Keratinocyte (primary cell): ENCODE results near the gene H1-8.

ENCODE experiments used
- CTCF ChIP-seq, 3 experiments: IDR thresholded peaks in 1 of 3; conservative IDR thresholded peaks in 1 of 3; optimal IDR thresholded peaks in 1 of 3; 2 replicates in 2 of 3; 3 replicates in 1 of 3; pipeline versions ENCODE3 to v1.5.1; 2011; ENCODE audit warnings: low read length in 3 of 3, mild to moderate bottlenecking in 3 of 3, moderate library complexity in 2 of 3, control low read depth in 1 of 3, inconsistent platforms in 1 of 3; ENCODE audit not compliant: insufficient read depth in 2 of 3; ENCODE audit errors: extremely low read depth in 1 of 3
- EZH2 ChIP-seq: IDR thresholded peaks from one replicate; pipeline ENCODE4 v1.6.1; 2012; ENCODE audit warnings: inconsistent platforms, mild to moderate bottlenecking, low read length, moderate library complexity

- no peak for TF ChIP-seq CTCF (optimal IDR thresholded peaks at IDR 0.05 in 1 of 3, IDR thresholded peaks at IDR 0.05 in 1 of 3, conservative IDR thresholded peaks at IDR 0.05 in 1 of 3; ENCODE audit: extremely low read depth in 1 of 3, insufficient read depth in 2 of 3, low read length in 3 of 3)
- TF ChIP-seq EZH2, result no peak
Observed at GRCh38 chr3:129584631-129585030, 41.7 kb downstream of the H1-8 start.
